Central memory CD8-positive, alpha-beta T cell (primary cell): Measurements from ENCODE around the gene FXYD4.
"Not testable (repeated sequence)": the region's sequence is repeated elsewhere in the genome, so short reads cannot be mapped to it uniquely, and the experiment has no call there.

Source experiments
- ATAC-seq: fragments of 150-1000 bp; cut with Tn5 transposase; replicated peaks from 2 replicates; pipeline ENCODE4 v1.10.0; 2022; ENCODE audit warnings: mild to moderate bottlenecking, moderate FRiP score, moderate number of reproducible peaks; ENCODE audit not compliant: poor library complexity, severe bottlenecking; ENCODE audit errors: extremely low read depth
- DNase-seq, 2 donors: peaks; one replicate each; pipeline ENCODE4 v3.0.0; 2021; ENCODE audit warnings: low spot score in 2 of 2
- H3K27ac Mint-ChIP-seq: one replicate; pipeline ENCODE4 v1.8.0; 2022; ENCODE audit warnings: low read depth, mild to moderate bottlenecking, moderate library complexity, mixed read lengths
- H3K27me3 Mint-ChIP-seq: one replicate; pipeline ENCODE4 v1.8.0; 2022; ENCODE audit warnings: mixed read lengths
- H3K36me3 Mint-ChIP-seq: one replicate; pipeline ENCODE4 v1.8.0; 2022; ENCODE audit warnings: mild to moderate bottlenecking, moderate library complexity, mixed read lengths; ENCODE audit not compliant: insufficient read depth
- H3K4me1 Mint-ChIP-seq: one replicate; pipeline ENCODE4 v1.8.0; 2022; ENCODE audit warnings: mixed read lengths
- H3K4me3 Mint-ChIP-seq: one replicate; pipeline ENCODE4 v1.8.0; 2022; ENCODE audit warnings: mild to moderate bottlenecking, moderate library complexity, mixed read lengths
- H3K9me3 Mint-ChIP-seq: one replicate; pipeline ENCODE4 v1.8.0; 2022; ENCODE audit warnings: mixed read lengths

The FXYD4 gene

GRCh38 chr10:43371418-43371817, at the start of gene FXYD4:
TSS of gene FXYD4 (plus strand) at chr10:43371636. CDS start at chr10:43373747, 2,111 bp downstream.
- Mint-ChIP-seq H3K27ac (no peak within 1 kb of the TSS), H3K27me3 (no peaks in the 10 kb centered on the region), H3K36me3 (no peaks in the 10 kb centered on the region), H3K9me3 (no peaks in the 10 kb centered on the region), H3K4me1 (peaks cover 11% of the 10 kb centered on the region), H3K4me3 (no peak within 1 kb of the TSS)
- ATAC-seq: no peak
- no peak for DNase-seq

- DNase-seq (no peak), ATAC-seq (no peak)
- no peaks in the 10 kb centered on the region for H3K9me3 Mint-ChIP-seq
- peak overlapping the region; percentile 55 for H3K27ac Mint-ChIP-seq
- peaks cover 1% of the 10 kb centered on the region for H3K36me3 Mint-ChIP-seq
- H3K4me1 Mint-ChIP-seq: peaks cover 9% of the 10 kb centered on the region
- peaks cover 36% of the 10 kb centered on the region for H3K27me3 Mint-ChIP-seq
- H3K4me3 Mint-ChIP-seq: peak overlapping the region; percentile 46
These were observed 49.1 kb upstream of the FXYD4 start for GRCh38 chr10:43322331-43322730.

GRCh38 chr10:43322769-43323168, 48.7 kb upstream of the FXYD4 start:
- DNase-seq: peak; percentile 62 to 71
- Mint-ChIP-seq H3K4me3 (peak overlapping the region; percentile 46), H3K4me1 (peaks cover 9% of the 10 kb centered on the region), H3K27me3 (peaks cover 40% of the 10 kb centered on the region), H3K36me3 (peaks cover 1% of the 10 kb centered on the region), H3K27ac (peak overlapping the region; percentile 55), H3K9me3 (no peaks in the 10 kb centered on the region)
- peak; percentile 95 for ATAC-seq

GRCh38 chr10:43323245-43323644, 48.2 kb upstream of the FXYD4 start:
- peaks cover 45% of the 10 kb centered on the region for H3K27me3 Mint-ChIP-seq
- no peak overlapping the region for H3K27ac Mint-ChIP-seq
- ATAC-seq: no peak
- H3K9me3 Mint-ChIP-seq: no peaks in the 10 kb centered on the region
- H3K4me1 Mint-ChIP-seq: peaks cover 9% of the 10 kb centered on the region
- DNase-seq: no peak
- peak overlapping the region; percentile 46 for H3K4me3 Mint-ChIP-seq
- H3K36me3 Mint-ChIP-seq: peaks cover 1% of the 10 kb centered on the region

GRCh38 chr10:43324876-43325275, 46.6 kb upstream of the FXYD4 start:
- DNase-seq: no peak
- peaks cover 37% of the 10 kb centered on the region for H3K27me3 Mint-ChIP-seq
- H3K4me1 Mint-ChIP-seq: peaks cover 9% of the 10 kb centered on the region
- H3K4me3 Mint-ChIP-seq: no peak overlapping the region
- H3K9me3 Mint-ChIP-seq: no peaks in the 10 kb centered on the region
- ATAC-seq: no peak
- peaks cover 1% of the 10 kb centered on the region for H3K36me3 Mint-ChIP-seq
- H3K27ac Mint-ChIP-seq: no peak overlapping the region

GRCh38 chr10:43327171-43327570, 44.3 kb upstream of the FXYD4 start:
- Mint-ChIP-seq H3K27ac (no peak overlapping the region), H3K4me1 (peaks cover 14% of the 10 kb centered on the region), H3K9me3 (no peaks in the 10 kb centered on the region), H3K36me3 (no peaks in the 10 kb centered on the region), H3K27me3 (peaks cover 24% of the 10 kb centered on the region), H3K4me3 (no peak overlapping the region)
- ATAC-seq (no peak), DNase-seq (no peak)

- H3K9me3 Mint-ChIP-seq: no peaks in the 10 kb centered on the region
These were observed 43.5 kb upstream of the FXYD4 start for GRCh38 chr10:43327986-43328385.

GRCh38 chr10:43328810-43329209, 42.6 kb upstream of the FXYD4 start:
- DNase-seq, ATAC-seq, H3K4me3 Mint-ChIP-seq, H3K36me3 Mint-ChIP-seq, H3K9me3 Mint-ChIP-seq, H3K27ac Mint-ChIP-seq: not testable (repeated sequence)
- H3K27me3 Mint-ChIP-seq: peaks cover 10% of the 10 kb centered on the region
- H3K4me1 Mint-ChIP-seq: peaks cover 18% of the 10 kb centered on the region

More at GRCh38 chr10:43327986-43328385, 43.5 kb upstream of the FXYD4 start:
- H3K4me1 Mint-ChIP-seq: peaks cover 15% of the 10 kb centered on the region
- peaks cover 16% of the 10 kb centered on the region for H3K27me3 Mint-ChIP-seq
- H3K27ac Mint-ChIP-seq: no peak overlapping the region
- DNase-seq: no peak
- H3K36me3 Mint-ChIP-seq: no peaks in the 10 kb centered on the region
- H3K4me3 Mint-ChIP-seq: no peak overlapping the region
- ATAC-seq: no peak

GRCh38 chr10:43329246-43329885, 42.1 kb upstream of the FXYD4 start:
- H3K36me3 Mint-ChIP-seq, H3K4me3 Mint-ChIP-seq, ATAC-seq, DNase-seq, H3K9me3 Mint-ChIP-seq, H3K27ac Mint-ChIP-seq: not testable (repeated sequence)
- Mint-ChIP-seq H3K4me1 (peaks cover 18% of the 10 kb centered on the region), H3K27me3 (peaks cover 10% of the 10 kb centered on the region)

GRCh38 chr10:43330049-43330823, 41.2 kb upstream of the FXYD4 start:
- not testable (repeated sequence) for H3K36me3 Mint-ChIP-seq, H3K4me3 Mint-ChIP-seq, H3K27ac Mint-ChIP-seq

GRCh38 chr10:43330824-43331127, 40.7 kb upstream of the FXYD4 start:
- H3K9me3 Mint-ChIP-seq, H3K27ac Mint-ChIP-seq, H3K36me3 Mint-ChIP-seq, DNase-seq, ATAC-seq, H3K4me3 Mint-ChIP-seq: not testable (repeated sequence)
- H3K4me1 Mint-ChIP-seq: peaks cover 18% of the 10 kb centered on the region
- peaks cover 10% of the 10 kb centered on the region for H3K27me3 Mint-ChIP-seq

More at GRCh38 chr10:43330049-43330823, 41.2 kb upstream of the FXYD4 start:
- peaks cover 10% of the 10 kb centered on the region for H3K27me3 Mint-ChIP-seq
- ATAC-seq, DNase-seq, H3K9me3 Mint-ChIP-seq: not testable (repeated sequence)
- H3K4me1 Mint-ChIP-seq: peaks cover 18% of the 10 kb centered on the region

GRCh38 chr10:43333653-43334052, 37.8 kb upstream of the FXYD4 start:
- Mint-ChIP-seq H3K36me3 (no peaks in the 10 kb centered on the region), H3K4me3 (no peak overlapping the region), H3K27me3 (peaks cover 9% of the 10 kb centered on the region), H3K27ac (no peak overlapping the region), H3K4me1 (peaks cover 18% of the 10 kb centered on the region), H3K9me3 (no peaks in the 10 kb centered on the region)
- DNase-seq (no peak), ATAC-seq (no peak)

GRCh38 chr10:43336061-43336460, 35.4 kb upstream of the FXYD4 start:
- H3K27me3 Mint-ChIP-seq: peaks cover 33% of the 10 kb centered on the region
- DNase-seq (no peak), ATAC-seq (no peak)
- H3K27ac Mint-ChIP-seq: no peak overlapping the region
- no peaks in the 10 kb centered on the region for H3K9me3 Mint-ChIP-seq
- peaks cover 28% of the 10 kb centered on the region for H3K4me1 Mint-ChIP-seq
- H3K4me3 Mint-ChIP-seq: no peak overlapping the region
- H3K36me3 Mint-ChIP-seq: no peaks in the 10 kb centered on the region
